ENCODE measurements around the gene MYH6. TPM values are rescaled to one million over a fixed set of nuclear protein-coding genes. Genes with fewer than 3 reads are reported as not detected.

The MYH6 gene
- polyA plus RNA-seq, 3 donors: not detected

DNA sequence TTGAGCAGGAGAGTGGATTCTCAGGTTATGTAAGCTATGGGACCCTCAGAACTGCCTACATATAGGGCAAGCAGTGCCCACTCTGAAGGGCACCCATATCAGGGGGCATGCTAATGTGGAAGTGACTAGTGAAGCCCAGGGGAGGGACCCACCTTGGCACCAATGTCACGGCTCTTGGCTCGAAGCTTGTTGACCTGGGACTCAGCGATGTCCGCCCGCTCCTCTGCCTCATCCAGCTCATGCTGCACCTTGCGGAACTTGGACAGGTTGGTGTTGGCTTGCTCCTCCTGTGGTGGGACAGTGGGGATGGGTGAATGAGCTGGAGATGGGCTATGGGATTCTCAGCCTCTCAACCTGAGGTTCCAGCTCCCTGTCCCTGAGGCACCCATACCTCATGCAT, 25.8 kb downstream of the MYH6 start:
- H3K4me2 ChIP-seq (replicated peaks; ENCODE audit: extremely low read depth, low read length, poor library complexity, severe bottlenecking): no peak overlapping the region
- peaks cover 3 to 13% (median 10%) of the 10 kb centered on the region in 3 donors for H3K27me3 Mint-ChIP-seq (ENCODE audit: low read depth in 3 of 3)
- H3K4me1 Mint-ChIP-seq: no peaks in the 10 kb centered on the region
- H2AFZ ChIP-seq (ENCODE audit: insufficient read depth, low read depth, low read length, poor library complexity, severe bottlenecking): no peak overlapping the region
- H3K9me3 Mint-ChIP-seq: peaks cover 0 to 1% (median 0%) of the 10 kb centered on the region in 7 donors
- DNase-seq: no peak
- H3K4me1 ChIP-seq (ENCODE audit: control insufficient read depth in 1 of 2, insufficient read depth in 2 of 2, low read length in 2 of 2): no peaks in the 10 kb centered on the region
- H3K9me3 ChIP-seq (replicated peaks in 1 of 2; ENCODE audit: control insufficient read depth in 1 of 2, insufficient read depth in 1 of 2, low read length in 2 of 2): no peaks in the 10 kb centered on the region
- intact Hi-C loops (cut with micrococcal nuclease): no loop called here
- no peak overlapping the region for H3K27ac ChIP-seq (ENCODE audit: low read depth in 1 of 2, low read length in 2 of 2)
- no peak overlapping the region for H3K9ac ChIP-seq (ENCODE audit: insufficient read depth, low read length, poor library complexity, severe bottlenecking)
- H3K27me3 ChIP-seq (ENCODE audit: control insufficient read depth in 2 of 2, insufficient read depth in 2 of 2, low read length in 2 of 2): no peaks in the 10 kb centered on the region
- H3K79me2 ChIP-seq (ENCODE audit: insufficient read depth, low read length): no peaks in the 10 kb centered on the region
- H4K20me1 ChIP-seq (ENCODE audit: insufficient read depth, low read length): no peaks in the 10 kb centered on the region
- no peak overlapping the region for H3K4me3 ChIP-seq (replicated peaks in 1 of 3; ENCODE audit: low read depth in 2 of 3, low read length in 3 of 3)
- peak overlapping the region in 1 of 7 donors; percentile 44 for H3K27ac Mint-ChIP-seq
- WGBS (ENCODE audit: insufficient coverage): 96% methylated on average over 4 of the region's 6 CpGs
- TF ChIP-seq, protein P1, sequence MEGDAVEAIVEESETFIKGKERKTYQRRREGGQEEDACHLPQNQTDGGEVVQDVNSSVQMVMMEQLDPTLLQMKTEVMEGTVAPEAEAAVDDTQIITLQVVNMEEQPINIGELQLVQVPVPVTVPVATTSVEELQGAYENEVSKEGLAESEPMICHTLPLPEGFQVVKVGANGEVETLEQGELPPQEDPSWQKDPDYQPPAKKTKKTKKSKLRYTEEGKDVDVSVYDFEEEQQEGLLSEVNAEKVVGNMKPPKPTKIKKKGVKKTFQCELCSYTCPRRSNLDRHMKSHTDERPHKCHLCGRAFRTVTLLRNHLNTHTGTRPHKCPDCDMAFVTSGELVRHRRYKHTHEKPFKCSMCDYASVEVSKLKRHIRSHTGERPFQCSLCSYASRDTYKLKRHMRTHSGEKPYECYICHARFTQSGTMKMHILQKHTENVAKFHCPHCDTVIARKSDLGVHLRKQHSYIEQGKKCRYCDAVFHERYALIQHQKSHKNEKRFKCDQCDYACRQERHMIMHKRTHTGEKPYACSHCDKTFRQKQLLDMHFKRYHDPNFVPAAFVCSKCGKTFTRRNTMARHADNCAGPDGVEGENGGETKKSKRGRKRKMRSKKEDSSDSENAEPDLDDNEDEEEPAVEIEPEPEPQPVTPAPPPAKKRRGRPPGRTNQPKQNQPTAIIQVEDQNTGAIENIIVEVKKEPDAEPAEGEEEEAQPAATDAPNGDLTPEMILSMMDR (IDR thresholded peaks at IDR 0.05): no peak
- H3K36me3 Mint-ChIP-seq: no peaks in the 10 kb centered on the region
- H3K36me3 ChIP-seq (replicated peaks in 1 of 2; ENCODE audit: control insufficient read depth in 1 of 2, insufficient read depth in 2 of 2, low read length in 2 of 2): no peaks in the 10 kb centered on the region
- peak overlapping the region in 1 of 2 donors; percentile 19 for H3K4me3 Mint-ChIP-seq

DNA sequence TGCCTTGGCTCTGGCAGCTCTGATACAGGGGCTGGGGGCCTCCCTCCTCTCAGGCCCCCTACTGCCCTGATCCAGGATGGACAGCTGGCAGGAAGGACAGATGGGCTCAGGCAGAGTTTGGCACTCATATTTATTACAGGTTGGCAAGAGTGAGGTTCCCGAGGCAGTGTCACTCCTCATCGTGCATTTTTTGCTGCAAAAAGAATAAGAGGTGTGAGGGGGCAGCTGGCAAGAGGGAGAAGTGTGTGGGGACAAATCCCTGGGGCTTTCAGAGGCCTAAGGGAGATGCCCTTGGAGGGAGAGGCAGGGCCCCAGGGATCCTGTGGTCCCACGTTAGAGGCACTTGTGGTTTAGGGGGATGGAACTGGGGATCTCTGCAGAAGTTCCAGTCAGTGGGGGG, 26.2 kb downstream of the MYH6 start:
- H3K27me3 ChIP-seq (ENCODE audit: control insufficient read depth in 2 of 2, insufficient read depth in 2 of 2, low read length in 2 of 2): no peaks in the 10 kb centered on the region
- no peak overlapping the region for H2AFZ ChIP-seq (ENCODE audit: insufficient read depth, low read depth, low read length, poor library complexity, severe bottlenecking)
- H3K9ac ChIP-seq (ENCODE audit: insufficient read depth, low read length, poor library complexity, severe bottlenecking): no peak overlapping the region
- no peaks in the 10 kb centered on the region for H3K4me1 Mint-ChIP-seq
- TF ChIP-seq, protein P1 (IDR thresholded peaks at IDR 0.05): no peak
- H3K9me3 ChIP-seq (replicated peaks in 1 of 2; ENCODE audit: control insufficient read depth in 1 of 2, insufficient read depth in 1 of 2, low read length in 2 of 2): no peaks in the 10 kb centered on the region
- no peaks in the 10 kb centered on the region for H3K36me3 ChIP-seq (replicated peaks in 1 of 2; ENCODE audit: control insufficient read depth in 1 of 2, insufficient read depth in 2 of 2, low read length in 2 of 2)
- H3K27ac Mint-ChIP-seq: no peak overlapping the region
- no peaks in the 10 kb centered on the region for H3K79me2 ChIP-seq (ENCODE audit: insufficient read depth, low read length)
- H3K36me3 Mint-ChIP-seq: no peaks in the 10 kb centered on the region
- 37% methylated on average over 3 of the region's 3 CpGs for WGBS (ENCODE audit: insufficient coverage)
- H3K4me3 ChIP-seq (replicated peaks in 1 of 3; ENCODE audit: low read depth in 2 of 3, low read length in 3 of 3): no peak overlapping the region
- no peak overlapping the region for H3K27ac ChIP-seq (ENCODE audit: low read depth in 1 of 2, low read length in 2 of 2)
- H3K4me2 ChIP-seq (replicated peaks; ENCODE audit: extremely low read depth, low read length, poor library complexity, severe bottlenecking): no peak overlapping the region
- intact Hi-C loops (cut with micrococcal nuclease): no loop called here
- no peaks in the 10 kb centered on the region for H3K4me1 ChIP-seq (ENCODE audit: control insufficient read depth in 1 of 2, insufficient read depth in 2 of 2, low read length in 2 of 2)
- H3K4me3 Mint-ChIP-seq: no peak overlapping the region
- H4K20me1 ChIP-seq (ENCODE audit: insufficient read depth, low read length): no peaks in the 10 kb centered on the region
- peaks cover 0 to 1% (median 0%) of the 10 kb centered on the region in 7 donors for H3K9me3 Mint-ChIP-seq
- no peak for DNase-seq
- H3K27me3 Mint-ChIP-seq (ENCODE audit: low read depth in 3 of 3): peaks cover 3 to 13% (median 10%) of the 10 kb centered on the region in 3 donors
